ENCODE measurements around the gene IFNA13. TPM values are rescaled to one million over a fixed set of nuclear protein-coding genes. Genes with fewer than 3 reads are reported as not detected.

IFNA13 gene
- not detected for total RNA-seq

DNA sequence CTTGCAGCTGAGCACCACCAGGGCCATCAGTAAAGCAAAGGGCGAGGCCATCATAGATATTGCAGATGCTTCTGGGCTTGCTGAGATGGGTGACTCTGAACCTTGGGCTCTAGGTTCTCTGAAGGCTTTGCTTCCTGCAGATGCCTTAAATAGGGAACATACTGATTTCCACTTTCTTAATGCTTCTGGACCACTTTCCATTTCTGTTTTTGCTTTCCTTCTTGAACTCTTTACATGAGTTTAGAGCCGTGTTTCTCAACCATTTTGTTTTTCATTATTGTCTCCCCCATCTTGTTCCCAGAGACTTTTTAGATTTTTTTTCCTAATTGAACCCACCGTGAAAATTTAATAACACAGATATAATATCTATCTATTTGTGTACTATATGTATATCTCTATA, at the start of gene IFNA13:
IFNA13 (minus strand) TSS at position 101 of the 400 bp plus-strand sequence; CDS start at position 54, 47 bp downstream.
- no peaks in the 10 kb centered on the region for H3K9me3 ChIP-seq
- no peaks in the 10 kb centered on the region for H3K4me1 ChIP-seq
- no peak within 1 kb of the TSS for H3K27ac ChIP-seq
- intact Hi-C loops (cut with DNase I; ENCODE audit: low total_unique reads) = loop anchor here (2.0 kb wide), 1 partner anchor 51 kb away; no protein-coding TSS in a partner anchor
- TF ChIP-seq POLR2A (IDR thresholded peaks at IDR 0.05) (no peak), POLR2AphosphoS5 (IDR thresholded peaks at IDR 0.05) (no peak)
- TF ChIP-seq, protein P1, sequence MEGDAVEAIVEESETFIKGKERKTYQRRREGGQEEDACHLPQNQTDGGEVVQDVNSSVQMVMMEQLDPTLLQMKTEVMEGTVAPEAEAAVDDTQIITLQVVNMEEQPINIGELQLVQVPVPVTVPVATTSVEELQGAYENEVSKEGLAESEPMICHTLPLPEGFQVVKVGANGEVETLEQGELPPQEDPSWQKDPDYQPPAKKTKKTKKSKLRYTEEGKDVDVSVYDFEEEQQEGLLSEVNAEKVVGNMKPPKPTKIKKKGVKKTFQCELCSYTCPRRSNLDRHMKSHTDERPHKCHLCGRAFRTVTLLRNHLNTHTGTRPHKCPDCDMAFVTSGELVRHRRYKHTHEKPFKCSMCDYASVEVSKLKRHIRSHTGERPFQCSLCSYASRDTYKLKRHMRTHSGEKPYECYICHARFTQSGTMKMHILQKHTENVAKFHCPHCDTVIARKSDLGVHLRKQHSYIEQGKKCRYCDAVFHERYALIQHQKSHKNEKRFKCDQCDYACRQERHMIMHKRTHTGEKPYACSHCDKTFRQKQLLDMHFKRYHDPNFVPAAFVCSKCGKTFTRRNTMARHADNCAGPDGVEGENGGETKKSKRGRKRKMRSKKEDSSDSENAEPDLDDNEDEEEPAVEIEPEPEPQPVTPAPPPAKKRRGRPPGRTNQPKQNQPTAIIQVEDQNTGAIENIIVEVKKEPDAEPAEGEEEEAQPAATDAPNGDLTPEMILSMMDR (IDR thresholded peaks at IDR 0.05) = no peak
- no peak within 1 kb of the TSS for H3K4me3 ChIP-seq
- H3K27me3 ChIP-seq = no peaks in the 10 kb centered on the region
- no peaks in the 10 kb centered on the region for H3K36me3 ChIP-seq
- DNase-seq (ENCODE audit: low spot score in 2 of 2) = no peak

DNA sequence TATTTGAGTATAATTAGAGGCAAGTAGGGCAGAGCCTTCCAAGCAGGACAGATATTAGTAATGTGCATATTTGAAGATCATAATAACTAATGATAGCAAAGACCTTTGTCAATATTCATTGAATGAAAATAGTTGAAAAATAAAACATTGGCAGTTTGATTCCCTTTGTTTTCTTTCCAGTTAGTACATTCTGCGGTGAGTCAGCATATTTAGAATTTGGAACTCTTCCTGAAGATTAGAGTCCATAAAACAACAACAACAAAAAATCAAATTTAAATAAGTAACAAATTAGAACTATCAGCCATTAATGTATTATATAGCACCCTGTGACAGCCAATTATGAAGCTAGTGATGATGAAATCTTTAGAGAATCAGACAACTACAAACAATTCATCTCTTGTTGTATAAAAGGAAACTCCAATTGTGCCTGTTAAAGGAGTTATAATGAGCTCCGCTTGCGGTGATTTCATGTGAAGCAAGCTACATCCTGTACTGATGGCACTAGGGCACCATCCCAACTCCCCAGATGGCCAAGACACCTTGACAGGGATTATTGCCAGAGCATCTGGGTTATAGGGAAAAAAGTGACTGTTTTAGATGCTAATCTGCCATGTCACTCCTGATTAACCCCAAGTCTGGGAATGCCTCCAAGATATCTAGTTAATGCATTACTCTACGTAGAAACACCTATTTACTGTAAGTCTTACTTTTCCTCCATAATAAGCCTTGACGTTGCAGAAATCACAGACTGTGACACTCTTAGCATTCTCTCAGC, 47.8 kb upstream of the IFNA13 start:
- Histone ChIP-seq H3K27me3 (no peaks in the 10 kb centered on the region), H3K27ac (no peak overlapping the region), H3K4me1 (no peaks in the 10 kb centered on the region), H3K36me3 (no peaks in the 10 kb centered on the region), H3K9me3 (no peaks in the 10 kb centered on the region), H3K4me3 (no peak overlapping the region)
- intact Hi-C loops (cut with DNase I; ENCODE audit: low total_unique reads) = no loop called here
- no peak for TF ChIP-seq POLR2A (IDR thresholded peaks at IDR 0.05)
- TF ChIP-seq, protein P1 (IDR thresholded peaks at IDR 0.05) = no peak
- TF ChIP-seq POLR2AphosphoS5 (IDR thresholded peaks at IDR 0.05) = no peak
- DNase-seq (ENCODE audit: low spot score in 2 of 2) = no peak

DNA sequence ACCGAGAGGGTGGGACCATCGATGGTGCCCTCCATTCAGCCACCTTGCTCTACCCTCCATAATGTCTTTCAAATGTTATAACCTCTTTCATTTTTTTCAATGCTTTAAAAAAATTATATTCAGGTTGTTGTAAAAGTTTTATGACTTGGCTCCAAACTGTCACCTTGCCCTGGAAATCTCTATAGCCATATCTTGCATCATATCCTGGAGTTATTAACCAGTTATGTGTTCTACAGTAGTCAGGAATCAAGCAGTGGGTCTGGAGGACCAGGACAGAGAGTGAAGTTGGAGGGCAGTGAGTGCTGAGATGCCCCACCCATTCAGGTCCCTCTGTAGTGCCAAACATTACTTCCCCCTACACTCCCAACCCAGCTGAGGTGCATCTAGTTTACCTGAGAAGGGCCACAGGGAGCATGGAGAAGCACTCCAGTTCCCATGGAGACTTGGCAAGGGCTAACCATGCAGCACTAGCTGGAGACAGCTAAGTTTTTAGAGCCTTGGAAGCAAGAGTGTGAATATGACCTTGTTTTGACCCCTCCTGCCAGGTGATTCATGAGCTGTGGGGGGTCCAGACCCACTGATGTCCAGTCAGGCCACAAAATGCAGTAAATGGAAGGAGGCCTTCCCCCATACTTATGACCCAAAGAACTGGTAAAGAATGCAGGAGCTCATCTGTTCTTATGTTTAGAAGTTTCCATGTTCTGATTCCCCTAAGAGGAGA, 46.5 kb upstream of the IFNA13 start:
- no peaks in the 10 kb centered on the region for H3K27me3 ChIP-seq
- intact Hi-C loops (cut with DNase I; ENCODE audit: low total_unique reads) = no loop called here

DNA sequence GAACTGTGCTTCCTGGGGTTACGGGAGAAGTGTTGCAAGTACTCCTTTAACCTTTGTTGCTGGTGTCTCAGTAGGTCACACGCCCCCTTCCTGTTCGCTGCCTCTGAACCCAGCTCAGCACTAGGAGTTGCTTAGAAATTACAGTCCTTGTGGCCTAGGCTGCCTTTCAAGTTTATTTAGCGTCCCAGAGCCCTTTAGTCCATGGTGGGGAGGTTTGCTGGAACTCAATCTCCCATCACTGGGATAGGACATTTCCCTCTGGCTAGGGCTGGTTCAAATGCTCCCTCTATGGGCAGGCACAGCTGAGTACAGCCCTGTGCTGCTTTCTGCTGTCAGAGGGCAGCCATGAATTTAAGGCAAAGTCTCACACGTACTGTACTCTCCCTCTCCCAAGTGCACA, 45.8 kb upstream of the IFNA13 start:
- H3K4me1 ChIP-seq = no peaks in the 10 kb centered on the region
- H3K4me3 ChIP-seq = no peak overlapping the region

More for the DNA sequence above, 46.5 kb upstream of the IFNA13 start:
- TF ChIP-seq, protein P1 (IDR thresholded peaks at IDR 0.05) = no peak
- TF ChIP-seq POLR2AphosphoS5 (IDR thresholded peaks at IDR 0.05) (no peak), POLR2A (IDR thresholded peaks at IDR 0.05) (no peak)
- Histone ChIP-seq H3K4me1 (no peaks in the 10 kb centered on the region), H3K36me3 (no peaks in the 10 kb centered on the region), H3K4me3 (no peak overlapping the region), H3K27ac (no peak overlapping the region), H3K9me3 (no peaks in the 10 kb centered on the region)
- no peak for DNase-seq (ENCODE audit: low spot score in 2 of 2)

DNA sequence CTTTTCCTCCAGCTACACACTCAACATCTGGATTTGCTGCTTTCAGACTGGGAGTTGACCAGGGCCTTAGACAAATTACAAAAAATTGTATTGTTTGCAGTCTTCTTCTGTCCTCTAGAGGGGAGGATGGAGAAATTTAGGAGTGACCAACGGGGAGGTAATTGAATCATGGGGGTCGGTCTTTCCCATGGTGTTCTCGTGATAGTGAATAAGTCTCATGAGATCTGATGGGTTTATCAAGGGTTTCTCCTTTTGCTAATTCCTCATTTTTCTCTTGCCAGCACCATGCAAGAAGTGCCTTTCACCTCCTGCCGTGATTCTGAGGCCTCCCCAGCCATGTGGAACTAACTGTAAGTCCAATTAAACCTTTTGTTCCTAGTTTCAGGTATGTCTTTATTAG, 45.3 kb upstream of the IFNA13 start:
- no peaks in the 10 kb centered on the region for H3K36me3 ChIP-seq
- intact Hi-C loops (cut with DNase I; ENCODE audit: low total_unique reads) = no loop called here

More for the DNA sequence above, 45.8 kb upstream of the IFNA13 start:
- Histone ChIP-seq H3K36me3 (no peaks in the 10 kb centered on the region), H3K27ac (no peak overlapping the region), H3K9me3 (no peaks in the 10 kb centered on the region), H3K27me3 (no peaks in the 10 kb centered on the region)
- DNase-seq (ENCODE audit: low spot score in 2 of 2) = no peak
- intact Hi-C loops (cut with DNase I; ENCODE audit: low total_unique reads) = no loop called here
- TF ChIP-seq POLR2AphosphoS5 (IDR thresholded peaks at IDR 0.05) = no peak

More for the DNA sequence above, 45.3 kb upstream of the IFNA13 start:
- H3K27me3 ChIP-seq = no peaks in the 10 kb centered on the region
- H3K4me3 ChIP-seq = no peak overlapping the region
- TF ChIP-seq POLR2AphosphoS5 (IDR thresholded peaks at IDR 0.05) (no peak), POLR2A (IDR thresholded peaks at IDR 0.05) (no peak)
- TF ChIP-seq, protein P1 (IDR thresholded peaks at IDR 0.05) = no peak
- no peaks in the 10 kb centered on the region for H3K4me1 ChIP-seq
- H3K9me3 ChIP-seq = no peaks in the 10 kb centered on the region
- no peak for DNase-seq (ENCODE audit: low spot score in 2 of 2)
- no peak overlapping the region for H3K27ac ChIP-seq

Measured in breast epithelium (tissue), 4 donors.